Measurements from ENCODE around the gene LRRC28. TPM values are rescaled to one million over a fixed set of nuclear protein-coding genes. Genes with fewer than 3 reads are reported as not detected.

LRRC28 gene
- total RNA-seq, 4 donors from 2014 or later: 15.7 to 39.9 (median 24.7) TPM

GRCh38 chr15:99312228-99312627, 60.9 kb downstream of the LRRC28 start:
- no peaks in the 10 kb centered on the region for H3K27me3 ChIP-seq
- H3K36me3 ChIP-seq: no peaks in the 10 kb centered on the region
- no peak for DNase-seq (ENCODE audit: extremely low spot score)
- peaks cover 4 to 12% (median 9%) of the 10 kb centered on the region in 4 donors for H3K9me3 ChIP-seq
- intact Hi-C loops (cut with DNase I): no loop called here
- no peak overlapping the region for H3K27ac ChIP-seq (replicated peaks in 1 of 4)
- 98% methylated on average over 2 of the region's 2 CpGs for WGBS
- TF ChIP-seq POLR2A (IDR thresholded peaks at IDR 0.05; ENCODE audit: low read depth): no peak
- TF ChIP-seq CTCF (IDR thresholded peaks at IDR 0.05): no peak
- TF ChIP-seq EP300 (IDR thresholded peaks at IDR 0.05): no peak
- no peak for TF ChIP-seq POLR2AphosphoS5 (IDR thresholded peaks at IDR 0.05)
- no peak overlapping the region for H3K4me3 ChIP-seq
- peaks cover 0 to 8% (median 6%) of the 10 kb centered on the region in 4 donors for H3K4me1 ChIP-seq

GRCh38 chr15:99312794-99313193, 61.5 kb downstream of the LRRC28 start:
- WGBS: 100% methylated on average over 3 of the region's 3 CpGs
- no peak for DNase-seq (ENCODE audit: extremely low spot score)
- no peak for TF ChIP-seq EP300 (IDR thresholded peaks at IDR 0.05)
- TF ChIP-seq POLR2A (IDR thresholded peaks at IDR 0.05; ENCODE audit: low read depth): no peak
- no peak for TF ChIP-seq CTCF (IDR thresholded peaks at IDR 0.05)
- no peak for TF ChIP-seq POLR2AphosphoS5 (IDR thresholded peaks at IDR 0.05)
- intact Hi-C loops (cut with DNase I): no loop called here
- H3K4me3 ChIP-seq: no peak overlapping the region
- H3K36me3 ChIP-seq: no peaks in the 10 kb centered on the region
- H3K27me3 ChIP-seq: no peaks in the 10 kb centered on the region
- H3K27ac ChIP-seq (replicated peaks in 1 of 4): no peak overlapping the region
- H3K9me3 ChIP-seq: peaks cover 4 to 12% (median 9%) of the 10 kb centered on the region in 4 donors
- H3K4me1 ChIP-seq: peaks cover 0 to 2% (median 1%) of the 10 kb centered on the region in 4 donors

- H3K27me3 ChIP-seq: no peaks in the 10 kb centered on the region
- WGBS: 100% methylated on average over 2 of the region's 2 CpGs
- H3K27ac ChIP-seq (replicated peaks in 1 of 4): no peak overlapping the region
- no peak overlapping the region for H3K4me3 ChIP-seq
- no peak for DNase-seq (ENCODE audit: extremely low spot score)
- TF ChIP-seq POLR2A (IDR thresholded peaks at IDR 0.05; ENCODE audit: low read depth) (no peak), CTCF (IDR thresholded peaks at IDR 0.05) (no peak), EP300 (IDR thresholded peaks at IDR 0.05) (no peak), POLR2AphosphoS5 (IDR thresholded peaks at IDR 0.05) (no peak)
- peaks cover 0 to 5% (median 0%) of the 10 kb centered on the region in 4 donors for H3K4me1 ChIP-seq
- intact Hi-C loops (cut with DNase I): no loop called here
- peaks cover 4 to 12% (median 9%) of the 10 kb centered on the region in 4 donors for H3K9me3 ChIP-seq
- no peaks in the 10 kb centered on the region for H3K36me3 ChIP-seq
These were observed 64.4 kb downstream of the LRRC28 start for GRCh38 chr15:99315636-99316035.

GRCh38 chr15:99320374-99321215, 69.3 kb downstream of the LRRC28 start:
- intact Hi-C loops (cut with DNase I): no loop called here
- no peaks in the 10 kb centered on the region for H3K36me3 ChIP-seq
- H3K27me3 ChIP-seq: no peaks in the 10 kb centered on the region
- WGBS: 86% methylated on average over 1 of the region's 1 CpG
- no peak overlapping the region for H3K4me3 ChIP-seq
- no peak overlapping the region for H3K27ac ChIP-seq (replicated peaks in 1 of 4)
- peaks cover 0 to 15% (median 0%) of the 10 kb centered on the region in 4 donors for H3K4me1 ChIP-seq
- no peaks in the 10 kb centered on the region for H3K9me3 ChIP-seq
- TF ChIP-seq POLR2A (IDR thresholded peaks at IDR 0.05; ENCODE audit: low read depth) (no peak), POLR2AphosphoS5 (IDR thresholded peaks at IDR 0.05) (no peak), CTCF (IDR thresholded peaks at IDR 0.05) (no peak), EP300 (IDR thresholded peaks at IDR 0.05) (no peak)
- DNase-seq (ENCODE audit: extremely low spot score): no peak

All from esophagus muscularis mucosa (tissue), 4 donors.